HepG2 (cell line): ENCODE results near the gene ARHGAP26. TPM values are rescaled to one million over a fixed set of nuclear protein-coding genes. Genes with fewer than 3 reads are reported as not detected.

ENCODE experiments used
- AGO2 ChIP-seq: fragments of 200-400 bp; formaldehyde crosslinking; optimal IDR thresholded peaks from 2 replicates; pipeline ENCODE3; 2017; ENCODE audit warnings: mild to moderate bottlenecking, low read depth, low read length, moderate library complexity
- ARNT2 ChIP-seq: sonication (generic); formaldehyde crosslinking; IDR thresholded peaks from 2 replicates; pipeline ENCODE4 v1.8.0; 2022; ENCODE audit warnings: mild to moderate bottlenecking, low read depth, missing genetic modification reagents, moderate library complexity
- DR1 ChIP-seq: sonication (generic); formaldehyde crosslinking; IDR thresholded peaks from 2 replicates; pipeline ENCODE4 v1.8.0; 2021; ENCODE audit warnings: mild to moderate bottlenecking, missing genetic modification reagents, inconsistent platforms
- ELF3 ChIP-seq: IDR thresholded peaks from 2 replicates; pipeline ENCODE4 v1.6.1; 2016; ENCODE audit warnings: missing genetic modification reagents, missing compliant biosample characterization
- HES4 ChIP-seq: sonication (generic); formaldehyde crosslinking; IDR thresholded peaks from 2 replicates; pipeline ENCODE4 v1.9.0; 2021; ENCODE audit warnings: mild to moderate bottlenecking, missing genetic modification reagents, borderline replicate concordance
- IRF2 ChIP-seq: IDR thresholded peaks from 2 replicates; pipeline ENCODE4 v1.6.1; 2018; ENCODE audit warnings: missing genetic modification reagents, missing compliant biosample characterization
- KDM2A ChIP-seq: sonication (generic); formaldehyde crosslinking; IDR thresholded peaks from 2 replicates; pipeline ENCODE4 v1.4.0; 2020; ENCODE audit warnings: low read depth, missing genetic modification reagents, borderline replicate concordance
- MLXIP ChIP-seq: sonication (generic); formaldehyde crosslinking; IDR thresholded peaks from 2 replicates; pipeline ENCODE4 v1.9.0; 2021; ENCODE audit warnings: missing genetic modification reagents, borderline replicate concordance
- MTA1 ChIP-seq: sonication (generic); formaldehyde crosslinking; IDR thresholded peaks from 2 replicates; pipeline ENCODE4 v1.4.0; 2020; ENCODE audit warnings: missing genetic modification reagents, mild to moderate bottlenecking, borderline replicate concordance
- PCBP1 ChIP-seq: fragments of 200-400 bp; formaldehyde crosslinking; IDR thresholded peaks from 2 replicates; pipeline ENCODE4 v1.6.1; 2017; ENCODE audit warnings: mild to moderate bottlenecking, low read depth, low read length, borderline replicate concordance
- RNF2 ChIP-seq: fragments of 450-650 bp; conservative IDR thresholded peaks from 2 replicates; pipeline ENCODE4 v1.6.1; 2016; ENCODE audit warnings: low read depth
- UBTF ChIP-seq: sonication (generic); formaldehyde crosslinking; IDR thresholded peaks from 2 replicates; pipeline ENCODE4 v1.4.0; 2020; ENCODE audit warnings: mild to moderate bottlenecking, missing genetic modification reagents
- YY1 ChIP-seq: IDR thresholded peaks from 2 replicates; pipeline ENCODE4 v1.6.1; 2011; ENCODE audit warnings: low read length, low read depth, moderate library complexity, mild to moderate bottlenecking; ENCODE audit not compliant: insufficient read depth, insufficient replicate concordance
- ZBTB1 ChIP-seq: sonication (generic); formaldehyde crosslinking; IDR thresholded peaks from 2 replicates; pipeline ENCODE4 v1.4.0; 2020; ENCODE audit warnings: missing genetic modification reagents, borderline replicate concordance
- ZMYM4 ChIP-seq: sonication (generic); formaldehyde crosslinking; IDR thresholded peaks from 2 replicates; pipeline ENCODE4 v1.8.1; 2023; ENCODE audit warnings: mild to moderate bottlenecking, missing genetic modification reagents
- ZNF101 ChIP-seq: sonication (generic); formaldehyde crosslinking; IDR thresholded peaks from 2 replicates; pipeline ENCODE4 v1.4.0; 2020; ENCODE audit warnings: mild to moderate bottlenecking, low read depth, missing genetic modification reagents, borderline replicate concordance
- ZNF205 ChIP-seq: IDR thresholded peaks from 2 replicates; pipeline ENCODE4 v1.6.1; 2018; ENCODE audit warnings: missing biosample characterization, missing genetic modification reagents
- ZNF343 ChIP-seq: sonication (generic); formaldehyde crosslinking; IDR thresholded peaks from 2 replicates; pipeline ENCODE4 v1.4.0; 2020; ENCODE audit warnings: mild to moderate bottlenecking, missing genetic modification reagents
- ZNF564 ChIP-seq: sonication (generic); formaldehyde crosslinking; IDR thresholded peaks from 2 replicates; pipeline ENCODE4 v1.8.1; 2023; ENCODE audit warnings: mild to moderate bottlenecking, missing genetic modification reagents
- ZNF724P ChIP-seq: sonication (generic); formaldehyde crosslinking; IDR thresholded peaks from 2 replicates; pipeline ENCODE4 v1.8.0; 2022; ENCODE audit warnings: missing genetic modification reagents, borderline replicate concordance
- polyA plus RNA-seq, 8 experiments: library from polyadenylated mRNA; depleted of rRNA in 3 of 8; stranded (reverse) in 7 of 8; unstranded in 1 of 8; fragments of >200 nt; fragmentation: Illumina TruSeq in 4 of 8; extraction: Trizol in 4 of 8; gene quantifications; 2 replicates each; pipeline versions ENCODE4 v1.2.1 to v1.2.3, GENCODE V29; 2011 to 2016; ENCODE audit warnings: low read depth in 4 of 8, missing spikeins in 1 of 8, mixed read lengths in 1 of 8; ENCODE audit not compliant: insufficient read depth in 1 of 8
- total RNA-seq, 5 experiments: library from RNA; depleted of rRNA; stranded (reverse); fragments of >200 nt; fragmentation: Illumina TruSeq; extraction: Trizol; gene quantifications; 2 replicates each; pipeline ENCODE4 v1.2.3, GENCODE V29; 2016; ENCODE audit warnings: low read depth in 1 of 5
- TF ChIP-seq, protein P1 (sequence below): sonication (generic); formaldehyde crosslinking; IDR thresholded peaks from 2 replicates; pipeline ENCODE4 v1.8.0; 2022; ENCODE audit warnings: missing genetic modification reagents, mild to moderate bottlenecking, inconsistent platforms, borderline replicate concordance
- TF ChIP-seq, protein P2 (sequence below): IDR thresholded peaks from 2 replicates; pipeline ENCODE4 v1.6.1; 2012; ENCODE audit warnings: inconsistent platforms
- TF ChIP-seq, protein P3 (sequence below): sonication (generic); formaldehyde crosslinking; IDR thresholded peaks from 2 replicates; pipeline ENCODE4 v1.4.0; 2020; ENCODE audit warnings: missing genetic modification reagents

ARHGAP26 gene
- total and polyA plus RNA-seq, 2 of the 13 experiments (the other 11 are each of a cell fraction or from before 2014, with no cell fraction given), result 9.6 to 18.2 TPM

DNA sequence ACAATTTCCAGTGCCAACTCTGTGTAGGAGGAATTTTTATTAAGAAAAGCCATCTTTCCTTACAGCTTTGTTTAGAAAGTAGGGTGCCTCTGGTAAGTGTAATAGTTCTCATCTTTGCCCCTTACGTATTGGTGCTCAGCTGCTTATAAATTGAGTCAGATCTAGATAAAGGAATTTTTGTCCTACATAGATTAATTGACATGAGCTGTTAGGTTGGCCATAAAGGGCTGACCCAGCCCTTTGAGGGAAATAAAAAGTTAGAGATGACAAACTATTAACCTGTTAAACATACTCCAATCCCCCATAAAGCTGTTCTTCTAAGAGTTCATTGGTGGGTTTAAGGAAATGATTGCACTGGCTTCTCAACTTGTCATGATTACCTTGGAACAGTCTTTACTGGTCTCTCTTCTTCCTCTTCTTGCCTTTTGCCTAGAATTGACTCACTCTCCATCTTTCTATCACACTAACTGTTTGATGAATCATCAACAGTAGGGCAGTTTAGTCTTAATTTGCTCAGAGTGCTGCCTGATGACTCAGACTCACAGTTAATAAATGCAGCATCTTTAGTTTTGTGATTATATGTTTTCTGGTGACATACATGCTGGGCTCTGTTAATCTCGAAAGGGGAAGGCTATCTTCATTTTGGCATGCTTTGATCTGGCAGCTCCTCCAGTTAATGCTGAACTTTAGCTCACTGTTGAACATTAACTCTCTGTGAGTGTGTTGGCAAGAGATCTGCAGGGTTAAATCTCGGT is 51.7 kb downstream of the ARHGAP26 start (continued):
- TF ChIP-seq HES4 (CRISPR knock-in tag), result no peak
- no peak for TF ChIP-seq ZNF101 (CRISPR knock-in tag)
- no peak for TF ChIP-seq UBTF
- TF ChIP-seq AGO2, result no peak
- no peak for TF ChIP-seq ZNF564 (CRISPR knock-in tag)
- TF ChIP-seq KDM2A (CRISPR knock-in tag), result no peak
- TF ChIP-seq ELF3 (CRISPR knock-in tag), result peak; percentile 10; the same call in 1 of the 2 replicates
- TF ChIP-seq ZNF205 (CRISPR knock-in tag), result no peak
- TF ChIP-seq PCBP1, result no peak
- TF ChIP-seq, protein P1, sequence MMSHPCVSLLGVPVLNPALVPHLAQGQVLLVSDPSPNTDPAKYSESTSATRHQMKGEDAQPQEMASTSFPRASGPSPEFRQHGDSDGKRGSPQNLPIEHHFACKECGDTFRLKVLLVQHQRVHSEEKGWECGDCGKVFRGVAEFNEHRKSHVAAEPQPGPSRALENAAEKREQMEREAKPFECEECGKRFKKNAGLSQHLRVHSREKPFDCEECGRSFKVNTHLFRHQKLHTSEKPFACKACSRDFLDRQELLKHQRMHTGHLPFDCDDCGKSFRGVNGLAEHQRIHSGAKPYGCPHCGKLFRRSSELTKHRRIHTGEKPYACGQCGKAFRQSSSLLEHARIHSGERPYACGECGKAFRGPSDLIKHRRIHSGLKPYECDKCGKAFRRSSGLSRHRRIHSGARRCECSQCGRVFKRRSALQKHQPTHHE, result no peak
- TF ChIP-seq, protein P2, sequence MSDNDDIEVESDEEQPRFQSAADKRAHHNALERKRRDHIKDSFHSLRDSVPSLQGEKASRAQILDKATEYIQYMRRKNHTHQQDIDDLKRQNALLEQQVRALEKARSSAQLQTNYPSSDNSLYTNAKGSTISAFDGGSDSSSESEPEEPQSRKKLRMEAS, result no peak
- no peak for TF ChIP-seq DR1 (CRISPR knock-in tag)
- no peak for TF ChIP-seq YY1
- TF ChIP-seq IRF2 (CRISPR knock-in tag), result no peak
- no peak for TF ChIP-seq MTA1 (CRISPR knock-in tag)
- TF ChIP-seq ZNF724P (CRISPR knock-in tag), result no peak
- no peak for TF ChIP-seq RNF2
- TF ChIP-seq ZNF343 (CRISPR knock-in tag), result no peak
- no peak; the same call in 1 of the 2 replicates for TF ChIP-seq ZMYM4
- no peak for TF ChIP-seq ARNT2 (CRISPR knock-in tag)
- TF ChIP-seq ZBTB1 (CRISPR knock-in tag), result no peak
- TF ChIP-seq MLXIP, result no peak
- TF ChIP-seq, protein P3, sequence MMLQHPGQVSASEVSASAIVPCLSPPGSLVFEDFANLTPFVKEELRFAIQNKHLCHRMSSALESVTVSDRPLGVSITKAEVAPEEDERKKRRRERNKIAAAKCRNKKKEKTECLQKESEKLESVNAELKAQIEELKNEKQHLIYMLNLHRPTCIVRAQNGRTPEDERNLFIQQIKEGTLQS, result peak; percentile 60; the same call in 1 of the 2 replicates
